Activated naive CD4-positive, alpha-beta T cell (primary cell): ENCODE results near the gene ZNF79.

ENCODE experiments used
- DNase-seq, 4 experiments: peaks; one replicate each; lab custom pipeline; 2025; lab: John Stamatoyannopoulos, UW

Gene ZNF79

GRCh38 chr9:127428348-127428747, 4.2 kb downstream of the ZNF79 start:
- DNase-seq = no peak

GRCh38 chr9:127430415-127430814, 6.2 kb downstream of the ZNF79 start:
- DNase-seq = no peak

GRCh38 chr9:127437497-127438264, 13.5 kb downstream of the ZNF79 start:
- DNase-seq = no peak

- no peak for DNase-seq
Observed at GRCh38 chr9:127438394-127438793, 14.2 kb downstream of the ZNF79 start.

- no peak for DNase-seq
Observed at GRCh38 chr9:127444283-127444920, 20.2 kb downstream of the ZNF79 start.

GRCh38 chr9:127444921-127445850, 21.0 kb downstream of the ZNF79 start:
- no peak for DNase-seq

GRCh38 chr9:127445851-127446712, 21.9 kb downstream of the ZNF79 start:
- DNase-seq = no peak

GRCh38 chr9:127446713-127447415, 22.7 kb downstream of the ZNF79 start:
- DNase-seq = no peak

- no peak for DNase-seq
Observed at GRCh38 chr9:127447416-127448111, 23.4 kb downstream of the ZNF79 start.

GRCh38 chr9:127448112-127448805, 24.1 kb downstream of the ZNF79 start:
- DNase-seq = no peak

- no peak for DNase-seq
Observed at GRCh38 chr9:127449332-127449966, 25.3 kb downstream of the ZNF79 start.

- no peak for DNase-seq
Observed at GRCh38 chr9:127450243-127450760, 26.1 kb downstream of the ZNF79 start.

- peak; percentile 98 to 100 (median 99) for DNase-seq
Observed at GRCh38 chr9:127450830-127451607, 26.8 kb downstream of the ZNF79 start, which contains the start of the genes LRSAM1 and RPL12. Gene LRSAM1, plus strand, starts transcription at chr9:127451510. Its CDS starts 3,018 bp downstream, at chr9:127454528. Gene RPL12, minus strand, starts transcription at chr9:127451406. Its CDS starts 89 bp downstream, at chr9:127451317.

GRCh38 chr9:127451608-127451857, 27.4 kb downstream of the ZNF79 start:
- DNase-seq = no peak

- DNase-seq = peak in 2 of 4 experiments; percentile 19 to 24
Observed at GRCh38 chr9:127451858-127452656, 27.9 kb downstream of the ZNF79 start.

GRCh38 chr9:127452691-127453090, 28.5 kb downstream of the ZNF79 start:
- no peak for DNase-seq

- peak in 1 of 4 experiments; percentile 4 for DNase-seq
Observed at GRCh38 chr9:127455324-127455992, 31.3 kb downstream of the ZNF79 start.
